HG03039 (cell line): ENCODE measurements around the gene RALGPS2.
"Not testable (repeated sequence)": the region's sequence is repeated elsewhere in the genome, so short reads cannot be mapped to it uniquely, and the experiment has no call there.

Experiments used
- ATAC-seq: cut with Tn5 transposase; IDR thresholded peaks from one replicate; pipeline ENCODE4 v1.9.1; 2021; ENCODE audit warnings: mild to moderate bottlenecking, moderate library complexity; ENCODE audit not compliant: unreplicated experiment

Gene RALGPS2

DNA sequence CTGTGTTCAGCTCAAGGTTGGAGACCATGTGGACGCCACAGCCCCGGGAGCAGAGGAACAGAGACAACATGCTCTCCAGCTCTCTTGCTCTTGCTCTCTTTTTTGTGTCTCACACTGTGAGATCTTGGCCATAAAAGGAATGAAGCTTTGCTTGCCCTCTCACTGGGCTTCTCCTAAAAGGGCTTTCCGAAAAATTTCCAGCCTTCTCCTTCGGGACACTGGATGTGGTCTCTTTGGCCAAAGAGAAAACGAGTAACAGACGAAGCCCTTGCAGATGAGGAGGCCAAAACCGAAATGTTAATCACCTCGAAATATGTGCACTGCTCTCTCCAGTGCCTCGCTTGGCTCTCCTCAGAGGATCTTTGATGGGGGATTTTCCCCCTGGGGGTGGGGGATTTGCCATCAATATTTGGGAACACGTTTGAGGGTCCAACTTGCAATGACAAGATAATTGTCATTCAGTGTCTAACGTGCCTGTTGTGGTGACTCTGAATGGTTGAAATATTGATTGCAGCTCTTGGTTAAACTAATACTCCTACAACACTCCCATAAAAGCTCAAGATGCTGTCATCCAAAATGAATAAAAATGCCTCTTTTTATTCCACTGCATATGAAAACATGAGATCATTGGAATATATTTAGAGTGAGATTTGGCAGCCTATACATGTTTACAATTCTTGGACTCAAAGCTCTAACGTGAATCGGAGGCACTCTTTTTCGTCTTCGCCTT is 214.5 kb downstream of the RALGPS2 start:
- no peak for ATAC-seq

DNA sequence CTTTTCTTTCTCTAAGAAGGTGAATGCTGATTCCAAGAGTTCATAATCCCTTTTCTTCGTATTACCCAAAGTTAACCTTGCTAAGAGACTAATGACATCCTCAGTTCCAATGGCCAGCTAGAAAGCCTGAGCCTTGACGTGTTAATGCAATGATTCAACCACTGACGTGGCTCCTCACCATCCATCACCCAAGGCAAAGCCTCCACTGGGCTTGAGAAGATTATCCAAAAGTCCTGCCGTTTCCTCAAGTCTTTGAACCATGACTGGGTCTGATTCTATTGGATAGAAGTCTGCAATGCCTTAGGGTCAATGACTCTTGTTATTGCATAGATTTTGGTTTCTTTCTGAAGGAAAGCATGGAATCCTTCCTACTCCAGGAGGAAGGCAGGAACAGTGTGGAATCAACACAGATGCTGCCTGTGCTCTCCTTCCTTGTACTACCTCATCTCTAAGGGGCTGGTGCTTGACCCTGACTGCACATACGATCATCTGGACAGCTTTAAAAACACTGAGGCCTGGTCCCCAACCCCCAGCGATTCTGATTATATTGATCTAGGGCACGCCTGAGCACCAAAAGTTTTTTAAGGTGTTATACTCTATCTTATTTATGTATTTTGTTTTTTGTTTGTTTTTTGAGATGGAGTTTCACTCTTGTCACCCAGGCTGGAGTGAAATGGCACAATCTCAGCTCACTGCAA is 215.2 kb downstream of the RALGPS2 start:
- no peak for ATAC-seq

DNA sequence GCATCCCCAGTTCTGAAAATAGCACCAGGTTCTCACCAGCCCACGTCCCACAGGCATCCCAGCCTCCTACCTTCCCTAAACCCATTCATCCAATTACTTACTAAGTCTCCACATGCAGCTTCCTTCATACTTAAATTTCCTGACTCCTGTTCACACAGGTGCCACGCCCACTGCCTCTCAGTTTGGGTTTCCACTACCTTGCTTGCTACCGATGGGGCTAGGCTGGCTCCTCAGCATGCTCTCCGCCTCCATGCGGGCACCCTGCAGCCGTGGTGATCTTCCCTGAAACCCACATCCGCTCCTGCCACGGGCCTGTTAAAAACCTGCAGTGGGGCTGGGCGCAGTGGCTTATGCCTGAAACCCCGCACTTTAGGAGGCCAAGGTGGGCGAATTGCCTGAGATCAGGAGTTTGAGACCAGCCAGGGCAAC is 216.2 kb downstream of the RALGPS2 start:
- no peak for ATAC-seq

DNA sequence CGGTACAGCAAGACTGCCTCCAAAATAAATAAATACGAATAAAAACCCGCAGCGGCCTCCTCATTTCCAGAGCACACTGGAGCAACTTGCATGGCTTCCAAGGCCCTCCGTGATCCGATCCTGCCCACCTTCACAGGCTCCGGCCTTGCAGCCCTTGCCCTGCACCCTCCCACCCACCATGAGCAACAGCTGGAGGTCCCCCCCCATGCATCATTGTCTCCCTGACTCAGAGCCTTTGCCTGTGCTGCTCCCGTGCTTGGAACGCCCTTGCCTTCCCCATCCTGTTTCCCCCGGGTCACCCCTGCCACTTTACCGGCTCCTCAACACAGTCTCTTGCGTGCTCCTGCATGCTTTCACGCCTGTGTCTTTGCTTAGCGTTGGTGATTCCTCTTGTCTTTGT is 216.8 kb downstream of the RALGPS2 start:
- ATAC-seq = no peak

DNA sequence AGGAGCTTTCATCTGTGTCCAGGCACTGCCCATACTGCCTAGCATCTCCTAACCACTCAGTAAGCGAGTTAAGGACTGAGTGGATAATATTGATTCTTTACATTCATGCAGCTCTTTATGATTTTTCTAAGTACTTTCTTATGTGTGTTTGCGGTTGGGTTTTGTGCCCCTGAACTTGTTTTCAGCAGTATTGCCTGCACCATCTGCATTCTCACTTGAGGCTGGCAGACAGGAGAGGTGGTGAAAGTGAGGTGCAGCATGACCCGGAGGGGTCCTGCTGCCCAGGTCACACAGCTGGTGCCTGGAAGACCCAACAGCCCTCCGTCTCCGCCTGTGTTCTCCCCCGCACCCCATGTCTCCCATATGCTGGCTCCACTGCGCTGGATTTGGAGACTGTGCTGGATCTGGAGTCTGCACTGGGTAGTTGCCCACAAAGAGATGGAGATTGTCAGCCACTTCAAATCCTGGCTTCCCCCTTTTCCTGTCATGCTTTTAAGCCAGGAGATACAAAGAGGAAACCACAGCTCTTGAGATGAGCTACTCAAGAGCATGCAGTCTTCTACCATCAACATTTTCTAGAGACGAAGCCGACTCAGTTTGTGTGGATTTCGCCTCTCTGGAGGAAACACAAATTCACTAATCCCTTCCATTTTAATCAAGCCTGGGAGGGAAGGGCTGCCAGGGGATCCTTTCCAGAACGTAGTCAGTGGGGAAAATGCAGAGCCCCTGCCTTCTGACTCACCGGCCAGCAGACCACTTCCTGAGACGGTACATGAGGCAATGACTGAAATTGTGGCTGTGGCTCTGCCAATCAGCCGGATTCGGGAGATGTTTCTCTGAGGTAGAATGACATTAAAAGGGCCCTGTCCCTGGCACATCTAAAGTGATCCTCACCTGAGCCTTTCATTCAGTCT is 217.5 kb downstream of the RALGPS2 start:
- ATAC-seq = no peak

DNA sequence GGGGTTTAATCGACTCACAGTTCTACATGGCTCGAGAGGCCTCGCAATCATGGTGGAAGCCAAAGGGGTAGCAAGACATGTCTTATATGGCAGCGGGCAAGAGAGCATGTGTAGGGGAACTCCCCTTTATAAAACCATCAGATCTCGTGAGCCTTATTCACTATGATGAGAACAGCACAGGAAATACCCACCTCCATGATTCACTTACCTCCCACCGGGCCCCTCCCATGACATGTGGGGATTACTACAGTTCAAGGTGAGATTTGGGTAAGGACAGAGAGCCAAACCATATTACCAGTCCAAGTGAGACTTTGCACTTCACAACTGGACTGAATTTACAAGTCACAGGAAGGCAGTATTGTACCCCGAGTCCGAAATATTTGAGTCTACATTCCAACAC is 219.7 kb downstream of the RALGPS2 start:
- no peak for ATAC-seq

DNA sequence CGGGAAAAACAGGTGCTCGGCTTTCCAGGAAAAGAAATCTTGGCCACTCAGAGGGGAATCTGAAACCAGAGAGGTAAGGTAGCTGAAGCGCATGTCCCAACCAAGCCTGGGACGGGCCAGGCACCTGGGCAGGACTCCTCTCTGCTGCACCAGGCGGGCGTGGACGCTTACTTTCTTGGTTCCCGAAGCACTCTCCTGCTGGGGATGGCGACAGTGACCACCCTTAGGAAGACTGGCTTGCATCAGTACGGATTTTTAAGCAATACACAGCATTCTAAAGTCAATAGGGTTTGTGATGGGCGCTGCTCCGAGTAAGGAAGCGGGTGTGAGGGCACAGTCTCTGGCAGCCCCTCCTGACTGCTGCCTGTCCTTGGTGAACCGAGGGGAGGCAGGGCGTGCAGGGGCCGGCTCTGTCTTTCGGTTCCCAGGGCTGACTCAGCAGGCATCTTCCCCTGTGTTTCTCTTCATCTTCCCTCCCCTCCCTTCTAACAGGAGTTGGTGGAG is 220.8 kb downstream of the RALGPS2 start:
- ATAC-seq = no peak

DNA sequence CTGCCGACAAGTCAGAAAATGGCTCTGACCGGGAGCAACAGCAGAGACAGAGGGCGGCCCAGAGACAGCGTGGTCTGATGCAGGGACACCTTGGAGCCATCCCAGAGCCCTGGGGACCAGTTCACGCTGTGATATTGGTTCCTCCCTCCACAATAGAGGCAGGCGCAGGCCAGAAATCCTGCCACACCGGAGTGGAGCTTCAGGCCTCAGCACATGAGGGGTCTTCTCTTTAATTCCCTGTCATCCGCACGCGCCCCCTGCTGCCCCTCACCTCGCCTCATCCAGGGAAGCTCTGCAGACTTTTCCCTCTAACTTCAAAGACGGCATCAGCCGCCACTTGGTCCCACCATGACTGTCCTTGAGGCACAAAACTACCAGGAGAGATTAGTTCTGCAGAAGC is 221.4 kb downstream of the RALGPS2 start:
- ATAC-seq = no peak

DNA sequence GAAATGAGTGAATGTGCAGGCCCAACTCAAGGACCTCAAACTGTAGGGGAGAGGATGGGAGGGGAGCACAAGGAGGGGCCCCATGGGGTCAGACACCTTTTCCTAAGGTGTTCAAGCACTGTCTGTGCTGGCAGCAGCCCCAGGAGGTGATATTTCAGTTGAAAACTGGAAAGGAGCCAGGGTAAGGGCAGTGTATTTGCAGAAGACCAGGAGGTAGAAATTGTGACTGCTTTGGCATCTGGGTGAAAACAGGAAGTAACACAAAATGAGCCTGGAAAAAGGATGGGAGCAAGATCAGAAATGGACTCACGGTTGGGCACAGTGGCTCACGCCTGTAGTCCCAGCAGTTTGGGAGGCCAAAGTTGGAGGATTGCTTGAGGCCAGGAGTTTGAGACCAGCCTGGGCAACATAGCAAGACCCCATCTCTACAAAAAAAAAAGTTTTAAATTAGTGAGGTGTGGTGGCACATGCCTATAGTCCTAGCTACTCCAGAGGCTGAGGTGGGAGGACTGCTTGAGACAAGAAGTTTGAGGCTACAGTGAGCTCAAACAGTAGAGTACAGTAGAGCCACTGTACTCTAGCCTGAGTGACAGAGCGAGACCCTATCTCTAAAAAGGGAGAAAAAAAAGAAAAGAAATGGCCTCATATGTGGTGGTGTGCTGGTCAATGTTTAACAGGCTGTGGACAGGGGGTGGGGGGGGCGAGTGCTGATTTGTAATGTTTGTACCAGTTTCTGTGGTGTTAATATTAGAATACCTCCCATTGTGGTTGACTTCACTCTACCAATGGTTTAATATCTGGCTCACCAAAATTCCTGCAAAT is 222.0 kb downstream of the RALGPS2 start:
- no peak for ATAC-seq

DNA sequence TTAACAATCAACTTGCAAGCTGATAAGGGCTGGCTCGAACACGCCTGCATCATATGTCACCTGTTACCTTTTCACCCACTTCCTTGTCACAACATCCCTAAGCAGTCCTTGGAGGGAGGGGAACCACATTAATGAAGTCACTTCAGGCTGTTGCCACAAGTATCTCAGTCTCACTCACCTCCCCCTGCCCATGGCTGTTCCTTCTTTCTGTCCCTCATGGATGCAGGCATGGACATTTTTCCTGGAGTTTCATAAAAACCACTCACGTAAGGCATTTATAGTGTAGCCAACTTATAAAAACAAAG is 222.6 kb downstream of the RALGPS2 start:
- no peak for ATAC-seq

DNA sequence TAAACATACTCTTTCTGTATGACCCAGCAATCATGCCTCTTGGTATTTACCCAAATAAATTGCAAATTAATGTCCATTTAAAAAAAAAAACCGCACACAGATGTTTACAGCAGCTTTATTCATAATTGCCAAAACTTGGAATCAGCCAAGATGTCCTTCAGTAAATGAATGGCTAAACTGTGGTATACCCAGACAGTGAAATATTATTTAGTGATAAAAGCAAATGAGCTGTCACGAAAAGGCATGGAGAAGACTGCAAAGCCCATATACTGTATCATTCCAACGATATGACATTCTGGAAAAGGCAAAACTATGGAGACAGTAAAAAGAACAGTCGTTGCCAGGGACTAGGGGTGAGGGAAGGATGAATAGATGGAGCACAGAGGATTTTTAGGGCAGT is 223.6 kb downstream of the RALGPS2 start:
- no peak for ATAC-seq

DNA sequence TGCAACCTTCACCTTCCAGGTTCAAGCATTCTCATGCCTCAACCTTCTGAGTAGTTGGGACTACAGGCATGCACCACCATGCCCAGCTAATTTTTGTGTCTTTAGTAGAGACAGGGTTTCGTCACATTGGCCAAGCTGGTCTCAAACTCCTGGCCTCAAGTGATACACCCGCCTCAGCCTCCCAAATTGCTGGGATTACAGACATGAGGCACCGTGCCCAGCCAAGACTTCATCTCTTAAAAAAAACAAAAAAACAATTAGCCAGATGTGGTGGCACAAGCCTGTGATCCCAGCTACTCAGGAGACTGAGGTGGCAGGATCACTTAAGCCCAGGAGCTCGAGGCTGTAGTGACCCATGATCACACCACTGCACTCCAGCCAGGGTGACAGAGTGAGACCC is 224.8 kb downstream of the RALGPS2 start:
- ATAC-seq = not testable (repeated sequence)

DNA sequence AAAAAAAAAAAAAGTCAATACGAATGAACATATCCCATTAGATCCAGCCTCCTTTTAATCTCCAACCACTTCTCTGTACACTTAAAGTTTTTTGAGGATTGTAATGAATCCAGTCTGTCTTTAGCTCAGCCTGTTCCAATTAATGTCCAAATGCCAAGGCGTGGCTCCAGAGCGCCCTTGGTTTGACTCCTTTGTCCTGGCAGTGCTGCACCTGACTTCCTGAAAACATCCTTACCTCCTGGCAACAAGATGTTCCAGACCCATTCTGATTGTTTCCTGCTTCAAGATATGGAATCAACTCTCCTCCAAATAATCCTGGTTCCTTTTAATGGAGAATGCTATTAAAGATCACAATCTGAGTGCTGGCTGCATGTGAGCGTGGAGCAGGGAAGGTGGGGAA is 226.6 kb downstream of the RALGPS2 start:
- ATAC-seq = no peak

DNA sequence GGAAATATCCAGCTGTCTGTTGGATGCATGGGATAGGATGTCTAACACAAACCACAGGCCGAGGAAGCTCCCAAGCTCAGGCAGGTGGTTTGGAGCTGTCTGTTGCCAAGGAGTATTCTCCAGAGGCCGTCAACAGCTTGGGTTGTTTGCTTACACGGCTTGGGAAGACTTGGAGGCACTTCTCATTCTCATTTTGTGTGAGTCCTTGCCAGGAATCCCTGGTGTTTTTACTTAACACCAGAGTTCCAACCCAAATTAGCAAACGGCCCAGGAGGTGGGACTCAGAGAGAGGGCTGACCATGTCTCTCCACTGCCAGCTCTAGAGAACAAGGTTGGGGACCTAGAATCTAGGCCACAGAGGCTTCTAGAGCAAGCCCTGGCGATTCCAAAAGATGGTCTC is 228.0 kb downstream of the RALGPS2 start:
- ATAC-seq = no peak

DNA sequence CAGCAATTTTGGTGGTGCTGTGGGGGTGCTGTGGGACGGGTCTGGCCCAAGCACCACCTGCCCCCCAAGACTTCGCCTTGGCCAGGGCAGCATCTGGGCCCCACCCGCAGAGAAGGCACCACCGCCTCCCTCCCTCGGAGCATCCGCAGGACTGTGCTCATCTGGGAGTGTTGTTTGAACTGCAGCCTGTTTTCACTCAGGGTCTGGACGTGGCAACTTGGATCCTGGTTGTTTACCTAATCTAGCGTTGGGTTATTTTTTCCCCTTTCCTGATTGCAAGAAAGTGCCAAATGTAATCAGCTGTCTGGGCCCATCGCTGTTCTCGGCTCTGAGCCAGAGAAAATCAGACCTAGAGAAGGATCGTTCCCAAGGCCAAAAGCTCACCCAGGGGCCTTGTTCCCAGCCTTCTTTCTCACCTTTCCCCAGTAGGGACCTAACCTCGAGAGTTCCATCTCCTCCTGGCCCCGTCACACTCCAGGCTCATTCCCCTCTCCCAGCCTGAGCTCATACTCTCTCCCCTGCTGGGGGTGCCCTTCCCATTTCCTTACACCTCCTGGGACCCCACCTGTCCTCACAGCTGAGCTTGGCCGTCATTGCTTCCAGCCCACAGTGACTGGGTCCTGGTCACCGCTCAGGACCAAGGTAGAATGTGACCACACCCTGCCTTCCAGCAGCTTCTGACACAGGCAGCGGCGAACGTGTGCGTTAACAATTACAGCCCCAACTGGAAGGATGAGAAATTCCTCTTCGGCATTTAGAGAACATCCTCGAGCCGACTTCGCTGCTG is 228.7 kb downstream of the RALGPS2 start:
- no peak for ATAC-seq

DNA sequence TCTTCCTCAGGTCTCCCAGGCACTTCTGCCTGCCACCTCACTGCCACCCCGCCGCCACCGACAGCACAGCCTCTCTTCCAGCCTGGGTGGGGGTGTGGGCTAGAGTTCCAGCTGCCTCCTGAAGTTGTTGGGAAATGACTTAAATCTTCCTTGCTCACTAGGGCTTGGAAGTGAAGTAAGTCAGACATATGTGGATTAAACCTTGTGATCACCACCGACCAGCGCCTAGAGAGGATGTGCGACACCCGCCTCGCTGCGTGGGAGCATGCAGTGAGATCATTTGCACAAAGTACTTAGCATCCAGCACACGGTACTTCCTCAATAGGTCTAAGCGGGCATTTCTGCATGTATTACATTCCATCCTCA is 229.3 kb downstream of the RALGPS2 start:
- ATAC-seq = no peak

DNA sequence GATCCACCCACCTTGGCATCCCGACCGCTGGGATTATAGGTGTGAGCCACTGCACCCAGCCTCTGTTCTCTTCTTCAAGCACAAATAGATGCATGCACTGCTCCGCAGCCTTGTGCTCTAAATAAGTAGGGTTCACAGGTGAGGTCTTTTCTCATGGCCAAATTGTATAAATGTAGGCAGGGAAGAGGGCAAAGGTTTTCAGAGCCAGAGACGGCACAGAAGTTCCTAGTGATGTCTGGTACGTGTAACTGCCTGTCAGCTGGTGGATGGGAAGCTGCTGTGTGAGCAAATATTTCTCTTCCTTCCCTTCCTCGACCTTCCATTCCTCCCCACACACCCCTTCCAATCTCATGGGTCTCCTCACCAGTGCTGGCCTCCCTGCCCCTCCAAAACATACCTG is 229.9 kb downstream of the RALGPS2 start:
- no peak for ATAC-seq

DNA sequence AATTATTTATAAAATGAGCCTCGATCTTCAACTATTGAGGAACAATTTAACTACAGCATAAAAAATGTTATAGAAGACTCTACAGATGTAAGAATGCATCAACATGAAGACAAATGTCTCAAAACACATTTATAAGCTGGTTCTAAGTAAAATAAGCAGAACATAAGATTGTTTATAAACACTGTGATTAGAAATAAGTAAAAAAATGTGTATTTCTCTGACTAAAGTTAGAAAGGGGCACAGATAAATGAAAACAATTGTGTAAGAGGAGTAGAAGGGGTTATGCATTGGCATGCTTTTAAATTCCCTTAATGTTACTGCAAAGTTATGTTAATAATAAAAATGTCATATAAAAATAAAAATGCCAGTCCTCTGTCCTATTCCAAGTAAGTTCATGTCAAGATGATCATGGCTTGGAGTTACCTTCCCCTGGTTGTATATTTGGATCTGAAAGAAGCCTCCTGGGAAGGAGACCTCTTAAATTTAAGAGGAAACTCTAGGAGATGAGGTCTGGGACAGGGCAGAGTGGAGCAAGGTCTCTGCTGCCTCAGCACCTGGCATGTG is 230.4 kb downstream of the RALGPS2 start:
- ATAC-seq = no peak

DNA sequence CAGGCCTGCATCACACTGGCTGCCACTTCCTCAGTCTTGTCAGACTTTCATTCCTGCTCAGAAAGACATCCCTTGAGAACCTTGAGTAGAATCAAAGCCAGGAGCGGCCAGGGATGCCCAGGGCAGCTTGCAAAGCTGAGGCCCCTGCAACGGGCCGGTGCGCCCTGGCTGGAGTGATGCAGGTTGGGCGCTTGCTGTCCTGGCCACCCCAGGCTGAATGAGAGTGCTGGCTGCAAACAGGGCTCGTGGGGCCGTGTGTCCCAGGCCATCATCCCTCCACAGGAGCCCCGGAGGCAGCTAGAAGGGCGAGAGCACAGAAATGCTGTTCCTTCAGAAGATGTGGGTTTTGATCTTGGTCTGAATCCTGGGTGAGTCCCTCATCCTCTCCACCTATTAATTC is 233.4 kb downstream of the RALGPS2 start:
- ATAC-seq = no peak
